Mucosa of rectum (tissue), 2 donors: ENCODE data around the gene DPH2.

ENCODE experiments used
- H3K27ac ChIP-seq, 2 donors: one replicate each; pipeline ENCODE4 v1.7.0; 2013; ENCODE audit warnings: inconsistent platforms in 2 of 2, low read depth in 2 of 2, low read length in 2 of 2
- H3K27me3 ChIP-seq, 2 donors: one replicate each; pipeline ENCODE4 v1.7.0; 2013; ENCODE audit warnings: low read length in 2 of 2; ENCODE audit not compliant: control insufficient read depth in 2 of 2, insufficient read depth in 2 of 2
- H3K36me3 ChIP-seq, 2 donors: one replicate each; pipeline ENCODE4 v1.7.0; 2013; ENCODE audit warnings: low read length in 2 of 2; ENCODE audit not compliant: control insufficient read depth in 2 of 2, insufficient read depth in 2 of 2
- H3K4me1 ChIP-seq, 2 donors: one replicate each; pipeline ENCODE4 v1.7.0; 2013; ENCODE audit warnings: low read length in 2 of 2, mild to moderate bottlenecking in 1 of 2; ENCODE audit not compliant: control insufficient read depth in 2 of 2, insufficient read depth in 2 of 2
- H3K4me3 ChIP-seq, 2 donors: one replicate each; pipeline ENCODE4 v1.7.0; 2013; ENCODE audit warnings: low read length in 2 of 2
- H3K9ac ChIP-seq, 2 donors: one replicate each; pipeline ENCODE4 v1.7.0; 2013; ENCODE audit warnings: low read length in 2 of 2, low read depth in 1 of 2, mild to moderate bottlenecking in 1 of 2
- H3K9me3 ChIP-seq, 2 donors: one replicate each; pipeline ENCODE4 v1.7.0; 2013; ENCODE audit warnings: low read length in 2 of 2; ENCODE audit not compliant: control insufficient read depth in 2 of 2
- donor health status: healthy.
- donor health status: Normal muscosa, but diverticular disease.

DPH2 gene

DNA sequence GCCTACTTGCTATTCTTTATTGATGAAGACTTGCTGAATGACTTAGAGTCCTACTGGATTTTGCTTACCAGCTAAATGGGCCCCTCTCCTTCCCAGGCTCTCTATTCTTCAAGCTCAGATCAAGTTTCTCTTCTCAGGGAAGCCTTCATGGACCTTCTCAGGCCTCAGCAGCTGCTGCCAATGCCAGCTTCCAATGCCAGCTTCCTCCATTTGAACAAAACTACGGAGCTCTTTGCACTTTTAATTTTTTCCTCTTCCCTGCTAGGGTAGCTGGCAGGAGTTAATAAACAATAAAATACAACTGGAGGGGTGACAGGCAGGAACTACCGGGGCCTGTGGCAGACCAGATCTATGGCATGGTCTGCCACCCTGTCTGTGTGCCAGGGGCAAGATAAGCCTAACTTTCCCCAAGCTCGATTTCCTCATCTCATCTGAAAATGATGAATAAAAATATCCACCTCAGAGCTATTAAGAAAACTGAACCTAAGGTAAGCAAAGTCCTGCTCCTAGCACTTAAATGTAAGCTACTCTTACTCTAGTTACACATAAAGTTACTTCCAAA, 24.1 kb upstream of the DPH2 start:
- peak overlapping the region; percentile 85 to 94 for H3K4me3 ChIP-seq
- peak overlapping the region; percentile 81 to 89 for H3K9ac ChIP-seq
- H3K9me3 ChIP-seq, result no peaks in the 10 kb centered on the region
- H3K27ac ChIP-seq, result peak overlapping the region; percentile 94 to 95
- peaks cover 5 to 10% of the 10 kb centered on the region in 2 donors for H3K36me3 ChIP-seq
- no peaks in the 10 kb centered on the region for H3K27me3 ChIP-seq
- H3K4me1 ChIP-seq, result peaks cover 21 to 25% of the 10 kb centered on the region in 2 donors

- peaks cover 21 to 25% of the 10 kb centered on the region in 2 donors for H3K4me1 ChIP-seq
- H3K4me3 ChIP-seq, result peak within 1 kb of the TSS; percentile 85 to 94
- no peaks in the 10 kb centered on the region for H3K27me3 ChIP-seq
Observed at GRCh38 chr1:43946236-43947060, 23.4 kb upstream of the DPH2 start, which contains the start of gene IPO13. TSS of gene IPO13 (plus strand) at chr1:43946950. CDS start at chr1:43947601, 651 bp downstream.

DNA sequence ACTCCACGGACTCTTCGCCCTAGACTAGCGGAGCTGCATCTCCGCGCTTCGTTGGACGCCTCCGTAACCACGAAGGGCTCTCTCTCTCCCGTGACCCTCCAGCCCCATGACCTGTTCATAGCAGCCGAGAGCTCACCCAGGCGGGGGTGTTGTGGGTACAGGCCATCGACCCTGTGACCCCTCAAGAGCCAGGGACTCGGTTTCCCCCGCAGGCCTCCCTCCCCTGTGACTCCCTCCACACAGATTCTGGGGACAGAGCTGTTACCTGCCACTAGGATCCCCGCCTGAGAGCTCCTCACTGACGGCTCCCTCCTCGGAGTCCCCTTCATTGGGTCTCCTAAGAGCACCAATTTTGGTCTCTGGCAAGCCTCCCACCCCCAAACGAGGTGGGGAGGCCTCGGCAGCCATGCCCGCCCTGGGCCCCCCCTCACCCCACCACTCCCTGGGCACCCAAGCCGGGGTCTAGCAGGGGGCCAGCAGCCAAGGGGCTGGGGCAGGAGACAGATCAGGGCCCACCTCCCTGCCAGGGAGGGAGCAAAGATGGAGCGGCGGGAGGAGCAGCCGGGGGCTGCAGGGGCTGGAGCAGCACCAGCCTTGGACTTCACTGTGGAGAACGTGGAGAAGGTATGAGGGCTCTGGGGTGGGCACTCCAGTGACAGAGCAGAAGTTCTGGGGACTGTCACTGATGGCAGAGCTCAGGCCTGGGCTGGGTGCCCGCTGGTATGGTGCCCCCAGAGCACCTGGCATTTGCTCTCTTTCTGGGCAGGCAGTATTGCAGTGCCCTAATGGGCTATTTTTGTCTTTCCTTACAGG, 22.5 kb upstream of the DPH2 start:
- H3K9me3 ChIP-seq, result no peaks in the 10 kb centered on the region
- no peaks in the 10 kb centered on the region for H3K27me3 ChIP-seq
- H3K9ac ChIP-seq, result peak overlapping the region; percentile 81 to 89
- H3K36me3 ChIP-seq, result peaks cover 5 to 10% of the 10 kb centered on the region in 2 donors
- H3K27ac ChIP-seq, result peak overlapping the region; percentile 94 to 95
- peak overlapping the region; percentile 85 to 94 for H3K4me3 ChIP-seq
- peaks cover 21% of the 10 kb centered on the region in 2 donors for H3K4me1 ChIP-seq

More at GRCh38 chr1:43946236-43947060, 23.4 kb upstream of the DPH2 start, which contains the start of gene IPO13:
- H3K36me3 ChIP-seq, result peaks cover 5 to 10% of the 10 kb centered on the region in 2 donors
- no peaks in the 10 kb centered on the region for H3K9me3 ChIP-seq
- peak within 1 kb of the TSS; percentile 81 to 89 for H3K9ac ChIP-seq
- peak within 1 kb of the TSS; percentile 94 to 95 for H3K27ac ChIP-seq

DNA sequence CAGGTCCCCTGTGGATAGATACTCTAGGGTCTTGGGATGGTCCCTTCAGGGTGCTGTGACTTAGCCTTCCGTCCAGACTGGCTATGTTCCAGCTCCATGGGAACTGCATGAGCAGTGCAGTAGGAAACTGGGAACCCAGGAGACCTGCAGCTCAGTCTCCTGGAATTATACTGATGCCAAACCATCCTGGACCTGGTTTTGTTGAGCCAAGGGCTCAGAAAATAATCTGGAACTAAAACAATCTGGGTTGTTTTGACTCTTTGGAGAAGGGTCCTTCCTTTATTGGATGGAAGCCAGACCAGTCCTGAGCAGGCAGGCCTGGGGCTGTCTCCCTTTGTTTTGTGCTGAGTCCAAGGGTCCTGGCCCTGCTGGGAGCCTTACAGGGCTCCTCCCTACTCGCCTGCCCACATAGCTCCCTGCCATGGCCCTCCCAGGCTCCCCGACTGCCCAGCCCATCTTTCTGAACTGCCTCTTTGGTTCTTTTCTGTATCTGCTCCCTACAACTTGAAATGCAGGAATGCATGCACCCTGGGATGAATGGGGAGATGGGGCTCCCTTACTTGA, 21.9 kb upstream of the DPH2 start:
- no peaks in the 10 kb centered on the region for H3K9me3 ChIP-seq
- H3K36me3 ChIP-seq, result peaks cover 5 to 10% of the 10 kb centered on the region in 2 donors
- H3K9ac ChIP-seq, result peak overlapping the region; percentile 24 to 89
- no peak overlapping the region for H3K27ac ChIP-seq
- peak overlapping the region; percentile 85 to 94 for H3K4me3 ChIP-seq
- H3K27me3 ChIP-seq, result no peaks in the 10 kb centered on the region
- peaks cover 21% of the 10 kb centered on the region in 2 donors for H3K4me1 ChIP-seq

GRCh38 chr1:43949678-43950077, 20.1 kb upstream of the DPH2 start:
- peaks cover 21% of the 10 kb centered on the region in 2 donors for H3K4me1 ChIP-seq
- no peaks in the 10 kb centered on the region for H3K9me3 ChIP-seq
- no peak overlapping the region for H3K9ac ChIP-seq
- H3K27me3 ChIP-seq, result no peaks in the 10 kb centered on the region
- peaks cover 5 to 10% of the 10 kb centered on the region in 2 donors for H3K36me3 ChIP-seq
- H3K27ac ChIP-seq, result no peak overlapping the region
- no peak overlapping the region for H3K4me3 ChIP-seq

DNA sequence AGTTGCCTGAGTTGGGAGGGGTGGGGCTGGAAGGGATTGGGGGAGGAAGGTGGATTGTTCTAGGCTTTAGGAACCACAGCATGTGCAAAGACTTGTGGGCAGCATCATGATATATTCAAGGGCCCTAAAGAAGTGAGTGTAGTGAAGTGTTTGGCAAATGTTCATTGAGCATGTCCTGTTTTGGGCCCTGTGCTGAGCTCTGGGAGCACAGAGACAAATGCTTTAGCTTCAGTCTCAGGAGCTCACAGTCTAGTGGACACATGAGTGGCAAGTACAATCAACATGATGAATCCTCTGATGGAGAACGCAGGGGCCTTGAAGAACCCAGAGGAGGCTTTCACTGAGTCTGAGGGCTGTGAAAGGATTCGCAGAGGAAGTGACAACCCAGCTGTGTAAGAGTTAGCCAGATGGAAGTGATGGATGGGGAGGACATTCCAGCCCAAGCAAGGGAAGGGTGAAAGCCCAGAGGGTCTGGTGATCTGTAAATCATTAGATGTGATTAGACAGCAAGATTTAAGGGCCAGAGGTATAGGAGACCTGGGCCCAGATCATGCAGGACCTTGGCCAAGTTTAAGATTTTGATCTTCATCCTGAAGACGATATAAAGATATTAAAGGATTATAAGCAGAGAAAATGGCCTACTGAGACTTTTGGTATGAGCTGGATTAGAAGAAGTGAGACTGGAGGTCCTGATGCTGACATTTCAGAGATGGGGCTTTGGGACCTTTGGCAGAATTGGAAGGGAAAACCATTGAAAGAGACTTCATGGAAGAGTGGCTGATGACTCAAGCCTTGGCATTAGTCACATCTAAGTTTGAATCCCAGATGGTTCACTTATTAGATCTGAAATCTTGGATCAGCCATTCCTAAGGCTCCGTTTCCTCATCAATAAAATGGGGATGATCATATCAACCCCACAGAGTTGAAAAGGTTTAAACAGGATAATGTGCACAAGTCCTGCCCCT, 18.5 kb upstream of the DPH2 start:
- Histone ChIP-seq H3K9me3 (no peaks in the 10 kb centered on the region), H3K27me3 (no peaks in the 10 kb centered on the region), H3K36me3 (peaks cover 5 to 12% of the 10 kb centered on the region in 2 donors), H3K9ac (no peak overlapping the region), H3K27ac (no peak overlapping the region), H3K4me3 (no peak overlapping the region), H3K4me1 (peaks cover 12 to 14% of the 10 kb centered on the region in 2 donors)

- no peak overlapping the region for H3K4me3 ChIP-seq
Observed at GRCh38 chr1:43952731-43953346, 17.0 kb upstream of the DPH2 start.

GRCh38 chr1:43953361-43953760, 16.4 kb upstream of the DPH2 start:
- no peak overlapping the region for H3K9ac ChIP-seq
- no peaks in the 10 kb centered on the region for H3K27me3 ChIP-seq
- H3K9me3 ChIP-seq, result no peaks in the 10 kb centered on the region
- no peak overlapping the region for H3K27ac ChIP-seq
- H3K36me3 ChIP-seq, result peaks cover 16 to 32% of the 10 kb centered on the region in 2 donors
- no peaks in the 10 kb centered on the region for H3K4me1 ChIP-seq
- H3K4me3 ChIP-seq, result no peak overlapping the region

More at GRCh38 chr1:43952731-43953346, 17.0 kb upstream of the DPH2 start:
- peaks cover 13 to 27% of the 10 kb centered on the region in 2 donors for H3K36me3 ChIP-seq
- H3K9me3 ChIP-seq, result no peaks in the 10 kb centered on the region
- no peak overlapping the region for H3K9ac ChIP-seq
- no peak overlapping the region for H3K27ac ChIP-seq
- peaks cover 3 to 5% of the 10 kb centered on the region in 2 donors for H3K4me1 ChIP-seq
- no peaks in the 10 kb centered on the region for H3K27me3 ChIP-seq
